ENCODE results near the gene OR7D2.
"Not testable (repeated sequence)": the region's sequence is repeated elsewhere in the genome, so short reads cannot be mapped to it uniquely, and the experiment has no call there.

OR7D2 gene

GRCh38 chr19:9178901-9179300, at the start of gene OR7D2:
Gene OR7D2 (plus strand): TSS chr19:9178979. CDS start chr19:9185782, 6,803 bp downstream.
- no peak for DNase-seq (ENCODE audit: low read depth in 2 of 2)

DNA sequence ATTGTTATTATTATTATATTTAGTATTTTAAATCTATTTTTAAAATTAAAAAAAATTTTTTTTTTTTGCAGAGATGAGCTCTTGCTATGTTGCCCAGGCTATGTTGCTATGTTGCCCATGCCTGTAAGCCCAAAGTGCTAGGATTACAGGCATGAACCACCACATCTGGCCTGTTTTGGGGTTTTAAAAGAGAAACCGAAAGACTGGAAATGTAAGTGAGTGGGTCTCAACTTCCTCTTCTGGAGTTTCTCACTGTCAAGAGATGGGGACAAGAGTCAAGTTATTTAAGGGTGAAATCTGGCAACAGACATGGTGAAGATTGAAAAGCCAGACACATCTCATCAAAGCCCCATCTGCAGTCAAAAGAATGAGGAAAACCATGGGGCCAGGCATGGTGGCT, 47.8 kb upstream of the OR7D2 start:
- DNase-seq (ENCODE audit: low read depth in 2 of 2): no peak

DNA sequence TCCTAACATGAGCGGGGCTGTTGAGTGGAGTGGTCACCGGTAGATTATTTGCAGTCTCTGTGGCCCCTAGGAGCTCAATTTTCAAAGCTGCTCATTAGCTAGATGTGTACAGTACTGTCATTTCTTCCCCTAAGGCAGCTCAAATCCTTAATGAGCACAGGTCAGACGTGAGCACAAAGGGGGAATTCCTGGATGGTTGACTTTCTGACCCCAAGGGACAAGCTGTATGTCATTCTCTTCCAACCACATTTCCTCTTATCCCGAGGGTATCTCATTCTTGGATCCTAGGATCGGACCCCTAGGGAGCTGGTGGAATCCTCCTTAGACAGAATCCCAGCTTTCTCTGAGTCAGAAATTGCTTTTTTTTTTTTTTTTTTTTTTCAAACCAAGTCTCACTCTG, 46.4 kb upstream of the OR7D2 start:
- no peak for DNase-seq (ENCODE audit: low read depth in 2 of 2)

GRCh38 chr19:9139609-9140158, 39.1 kb upstream of the OR7D2 start:
- no peak for DNase-seq (ENCODE audit: low read depth in 2 of 2)

DNA sequence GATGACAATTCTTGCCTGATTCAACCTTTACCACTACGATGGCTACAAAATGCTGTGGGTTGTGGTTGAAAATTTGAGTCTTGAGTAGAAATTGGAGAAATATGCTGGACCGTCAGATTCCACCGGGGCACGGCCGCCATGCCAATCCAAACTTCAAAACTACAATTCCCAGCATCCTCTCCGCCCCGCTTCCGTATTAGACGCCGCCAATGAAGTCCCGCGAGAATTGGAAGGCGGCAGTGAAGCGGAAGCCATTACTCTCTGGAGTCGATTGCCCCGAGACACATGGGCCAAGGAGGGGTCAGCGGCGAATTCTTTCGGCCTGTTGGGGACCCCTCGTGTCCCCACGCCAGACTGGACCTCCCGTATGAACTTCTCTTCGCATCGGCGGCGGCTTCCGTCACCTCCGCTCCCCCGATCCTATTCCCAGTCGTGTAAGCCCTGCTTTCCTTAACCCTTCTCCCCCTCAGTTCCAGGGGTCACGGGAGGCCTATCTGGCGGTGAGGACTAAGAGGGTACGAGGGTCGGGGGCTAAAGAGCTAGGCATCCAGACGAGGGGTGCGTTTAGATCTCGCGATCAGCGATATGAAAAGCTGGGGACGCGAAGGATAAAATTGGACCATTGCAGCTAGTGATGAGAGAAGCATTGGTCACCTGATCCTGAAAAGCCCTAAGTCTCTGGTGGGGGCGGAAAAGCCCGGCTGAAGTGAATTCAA, 38.5 kb upstream of the OR7D2 start, which contains the start of gene ZNF317:
Gene ZNF317 (plus strand): TSS at position 239 of the 716 bp plus-strand sequence. CDS start 15,620 bp downstream, outside the sequence.
- peak; percentile 76 to 87 for DNase-seq (ENCODE audit: low read depth in 2 of 2)

GRCh38 chr19:9144920-9145319, 33.9 kb upstream of the OR7D2 start:
- DNase-seq (ENCODE audit: low read depth in 2 of 2): no peak

DNA sequence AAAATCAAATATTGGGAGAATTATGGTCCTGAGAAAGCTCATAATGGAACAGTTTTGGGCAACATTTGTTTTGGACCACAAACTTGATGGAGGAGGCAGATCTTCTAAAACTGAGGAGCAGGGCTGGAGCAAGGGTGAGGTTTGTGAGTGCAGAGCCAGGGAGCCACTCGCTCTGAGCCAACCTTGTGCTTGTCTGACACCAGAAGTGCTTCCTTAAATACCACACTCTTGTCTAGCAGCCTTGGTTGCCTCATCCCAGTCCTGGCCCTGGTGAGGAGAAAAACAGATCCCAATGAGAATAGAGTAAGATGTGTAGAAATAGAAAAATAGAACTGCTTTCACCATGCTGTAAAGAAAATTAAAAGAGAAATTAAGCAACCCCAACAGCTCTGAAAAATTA, 31.9 kb upstream of the OR7D2 start:
- DNase-seq (ENCODE audit: low read depth in 2 of 2): no peak

GRCh38 chr19:9148697-9149096, 30.1 kb upstream of the OR7D2 start:
- no peak for DNase-seq (ENCODE audit: low read depth in 2 of 2)

DNA sequence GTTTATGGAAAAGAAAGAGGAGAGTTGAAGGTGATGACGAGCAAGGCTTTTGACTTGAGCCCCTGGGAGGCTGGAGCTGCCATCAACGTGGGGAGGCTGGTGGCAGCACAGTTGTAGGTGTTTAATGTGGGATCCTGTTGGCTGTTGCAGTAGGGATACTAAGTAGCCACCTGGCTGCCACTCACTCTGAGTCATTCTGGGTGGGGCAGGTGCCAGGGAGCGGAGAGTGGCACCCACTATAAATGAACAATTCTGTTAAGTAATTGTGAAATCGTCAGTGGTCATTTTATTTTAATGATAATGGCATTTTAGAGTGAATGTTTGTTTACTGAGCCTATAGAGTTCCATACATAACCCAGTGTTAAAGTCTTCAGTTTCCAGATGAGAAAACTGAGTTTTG, 28.8 kb upstream of the OR7D2 start:
- DNase-seq (ENCODE audit: low read depth in 2 of 2): no peak

DNA sequence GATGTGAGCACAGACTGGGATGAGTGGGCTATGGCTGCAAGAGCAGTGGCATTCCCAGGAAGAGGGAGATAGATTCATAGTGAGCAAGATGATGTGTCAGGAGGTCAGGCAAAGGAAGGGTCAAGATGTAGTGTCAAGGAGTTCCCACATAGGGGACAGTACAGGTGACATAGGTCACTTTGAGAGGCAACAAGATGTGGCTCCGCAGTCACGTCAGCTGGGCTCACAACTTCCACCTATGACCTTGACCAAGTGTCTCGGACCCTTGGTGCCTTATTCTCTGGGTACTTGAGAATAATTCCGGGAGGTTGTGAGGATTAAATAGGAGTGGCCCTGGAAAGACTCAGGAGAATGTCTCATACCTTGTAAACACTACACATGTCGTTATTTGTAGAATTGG, 28.1 kb upstream of the OR7D2 start:
- DNase-seq (ENCODE audit: low read depth in 2 of 2): no peak

DNA sequence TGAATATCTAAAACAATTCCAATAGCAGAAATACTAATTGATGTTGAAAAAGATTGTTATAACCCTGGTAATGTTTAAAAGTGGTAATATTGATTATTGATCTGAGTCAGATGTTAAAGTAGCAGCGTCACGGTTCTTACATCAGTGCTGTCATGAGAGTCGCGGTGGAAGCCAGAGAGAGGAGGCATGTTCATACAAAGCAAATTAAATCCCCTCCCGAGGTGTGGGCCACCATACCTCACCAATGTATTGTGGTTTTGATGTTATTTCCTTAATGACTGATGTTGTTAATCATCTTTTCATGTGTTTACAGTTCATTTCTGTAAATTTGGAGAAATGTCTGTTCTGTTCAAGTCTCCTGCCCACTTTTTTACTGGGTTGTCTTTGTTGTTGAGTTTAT, 27.4 kb upstream of the OR7D2 start:
- no peak for DNase-seq (ENCODE audit: low read depth in 2 of 2)

DNA sequence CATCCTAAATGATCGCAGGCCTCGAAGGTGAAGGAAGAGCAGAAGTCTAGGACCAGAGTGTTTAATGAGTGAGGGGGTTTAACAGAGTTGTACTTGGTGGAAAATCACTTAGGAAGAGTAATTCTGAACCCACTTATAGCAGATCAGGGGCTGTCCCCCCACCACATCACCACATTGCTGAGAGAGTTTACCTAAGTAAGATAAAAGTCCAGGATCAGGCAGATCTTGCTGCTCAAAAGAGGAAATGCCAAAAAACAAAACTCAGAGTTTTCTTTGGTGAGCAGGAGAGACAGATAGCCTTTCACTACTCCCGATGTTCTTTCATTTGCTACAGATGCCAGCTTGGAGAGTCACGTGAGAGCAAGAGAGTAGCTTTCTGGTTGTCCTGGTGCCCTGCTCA, 23.2 kb upstream of the OR7D2 start:
- DNase-seq (ENCODE audit: low read depth in 2 of 2): no peak

DNA sequence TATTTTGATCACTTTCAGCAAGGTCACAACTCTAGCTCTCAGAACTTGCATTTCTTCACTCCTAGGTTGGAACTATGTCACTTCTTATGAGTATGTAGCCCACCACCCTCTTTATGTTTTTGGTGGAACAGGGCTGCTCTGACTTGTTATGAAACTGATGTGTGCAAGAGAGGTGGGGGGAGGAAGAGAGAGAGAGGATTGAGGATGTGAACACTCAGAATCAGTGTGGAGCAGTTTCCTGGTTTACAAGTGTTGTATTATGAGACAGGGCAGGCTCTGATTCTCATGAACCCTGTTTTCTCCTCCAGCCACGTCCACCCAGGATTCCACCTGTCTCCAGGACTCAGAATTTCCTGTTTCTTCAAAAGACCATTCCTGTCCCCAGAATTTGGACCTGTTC, 22.5 kb upstream of the OR7D2 start:
- no peak for DNase-seq (ENCODE audit: low read depth in 2 of 2)

DNA sequence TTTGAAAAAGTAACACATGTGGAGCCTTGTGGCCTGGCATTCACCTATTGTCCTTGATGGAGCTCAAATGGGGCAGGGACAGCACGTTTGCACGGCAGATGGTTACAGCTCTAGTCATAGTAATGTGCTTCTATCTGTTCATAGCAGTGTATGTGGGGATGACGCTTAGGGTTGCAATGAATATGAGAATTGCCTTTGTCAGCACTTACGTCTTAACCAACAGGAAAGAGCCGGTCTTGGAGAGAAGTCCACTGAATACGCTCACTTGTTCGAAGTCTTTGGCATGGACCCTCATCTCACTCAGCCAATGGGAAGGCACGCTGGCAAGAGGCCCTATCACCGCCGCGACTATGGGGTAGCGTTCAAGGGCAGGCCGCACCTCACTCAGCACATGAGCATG, 18.9 kb upstream of the OR7D2 start:
- no peak for DNase-seq (ENCODE audit: low read depth in 2 of 2)

DNA sequence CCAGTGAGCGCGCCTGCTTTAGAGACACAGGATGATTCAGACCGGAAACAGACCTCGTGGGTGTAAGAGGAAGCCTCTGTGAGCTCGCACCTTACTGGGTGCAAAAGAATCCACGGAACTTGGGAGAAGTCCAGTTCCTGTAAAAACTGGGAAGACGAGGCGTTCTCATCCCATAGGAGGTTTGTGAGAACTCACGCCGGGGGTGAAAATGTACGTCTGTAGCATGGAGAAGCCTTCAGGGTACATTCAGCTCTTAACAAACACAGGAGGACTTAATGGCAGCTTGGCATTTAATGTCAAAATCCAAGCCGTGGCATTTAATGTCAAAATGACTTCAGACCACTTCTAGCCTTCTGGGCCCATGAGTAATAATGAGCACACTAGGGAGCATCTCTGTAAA, 17.4 kb upstream of the OR7D2 start:
- DNase-seq (ENCODE audit: low read depth in 2 of 2): no peak

- no peak for DNase-seq (ENCODE audit: low read depth in 2 of 2)
Observed at GRCh38 chr19:9165261-9165660, 13.5 kb upstream of the OR7D2 start.

GRCh38 chr19:9166846-9167245, 11.9 kb upstream of the OR7D2 start:
- DNase-seq (ENCODE audit: low read depth in 2 of 2): no peak

GRCh38 chr19:9171393-9171991, 7.3 kb upstream of the OR7D2 start:
- no peak for DNase-seq (ENCODE audit: low read depth in 2 of 2)

DNA sequence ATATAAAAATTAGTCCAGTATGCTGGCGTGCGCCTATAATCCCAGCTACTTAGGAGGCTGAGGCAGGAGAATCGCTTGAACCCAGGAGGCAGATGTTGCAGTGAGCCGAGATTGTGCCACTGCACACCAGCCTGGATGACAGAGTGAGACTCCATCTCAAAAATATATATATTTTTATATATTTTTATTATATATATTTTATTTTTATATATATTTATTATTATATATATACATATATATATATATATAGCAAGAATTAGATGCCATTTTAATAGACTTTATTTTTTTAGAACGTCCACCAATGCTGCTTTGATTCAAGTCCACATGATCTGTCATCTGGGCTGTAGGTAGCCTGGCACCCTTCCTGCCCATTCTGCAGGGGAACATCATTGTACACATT, 3.5 kb upstream of the OR7D2 start:
- no peak for DNase-seq (ENCODE audit: low read depth in 2 of 2)

DNA sequence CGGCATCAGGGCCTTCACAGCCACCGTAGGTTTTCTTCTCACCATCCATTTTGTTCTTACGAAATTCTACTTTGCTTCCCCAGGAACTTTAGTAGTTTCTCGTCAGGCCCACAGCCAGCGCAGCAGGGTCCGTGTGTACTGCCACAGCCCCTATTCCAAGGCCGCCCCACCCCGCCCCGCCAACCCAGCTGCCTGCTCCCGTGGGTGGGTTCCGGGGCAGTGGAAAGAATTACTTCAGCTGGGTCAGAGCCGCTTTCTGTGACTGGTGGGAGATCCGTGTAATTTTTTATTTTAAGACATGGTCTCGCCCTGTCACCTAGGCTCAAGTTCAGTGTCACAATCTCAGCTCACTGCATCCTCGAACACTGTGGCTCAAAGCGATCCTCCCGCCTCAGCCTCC, 4.2 kb downstream of the OR7D2 start:
- DNase-seq (ENCODE audit: low read depth in 2 of 2): no peak

GRCh38 chr19:9187191-9187590, 8.4 kb downstream of the OR7D2 start:
- no peak for DNase-seq (ENCODE audit: low read depth in 2 of 2)

GRCh38 chr19:9189535-9189934, 10.8 kb downstream of the OR7D2 start:
- DNase-seq (ENCODE audit: low read depth in 2 of 2): no peak

GRCh38 chr19:9198044-9198443, 19.3 kb downstream of the OR7D2 start:
- not testable (repeated sequence) for DNase-seq (ENCODE audit: low read depth in 2 of 2)
